Stomach smooth muscle (tissue), 2 donors: ENCODE measurements around the gene LSM4.
"Not testable (repeated sequence)": the region's sequence is repeated elsewhere in the genome, so short reads cannot be mapped to it uniquely, and the experiment has no call there.

Source experiments
- H3K27ac ChIP-seq: one replicate; pipeline ENCODE4 v1.7.0; 2013; ENCODE audit warnings: mild to moderate bottlenecking, low read length, inconsistent platforms
- H3K27me3 ChIP-seq, 2 donors: one replicate each; pipeline ENCODE4 v1.7.0; 2013; ENCODE audit warnings: low read length in 2 of 2; ENCODE audit not compliant: insufficient read depth in 2 of 2, control insufficient read depth in 1 of 2
- H3K36me3 ChIP-seq, 2 donors: one replicate each; pipeline ENCODE4 v1.7.0; 2013; ENCODE audit warnings: low read length in 2 of 2; ENCODE audit not compliant: control insufficient read depth in 2 of 2, insufficient read depth in 2 of 2
- H3K4me1 ChIP-seq: one replicate; pipeline ENCODE4 v1.7.0; 2013; ENCODE audit warnings: low read length; ENCODE audit not compliant: control insufficient read depth, insufficient read depth
- H3K4me3 ChIP-seq, 2 donors: one replicate each; pipeline ENCODE4 v1.7.0; 2013; ENCODE audit warnings: low read length in 2 of 2
- H3K9ac ChIP-seq, 2 donors: one replicate each; pipeline ENCODE4 v1.7.0; 2013; ENCODE audit warnings: low read length in 2 of 2, mild to moderate bottlenecking in 1 of 2
- H3K9me3 ChIP-seq, 2 donors: one replicate each; pipeline ENCODE4 v1.7.0; 2013; ENCODE audit warnings: low read length in 2 of 2; ENCODE audit not compliant: control insufficient read depth in 2 of 2
- donor health status: healthy.
- donor health status: Pancreatic carcinoma.

The LSM4 gene

GRCh38 chr19:18322759-18323460, at the start of gene LSM4:
TSS of gene LSM4 (minus strand) at chr19:18323076. CDS start at chr19:18323020, 56 bp downstream.
- H3K9ac ChIP-seq: peak within 1 kb of the TSS; percentile 81
- peak within 1 kb of the TSS; percentile 90 for H3K27ac ChIP-seq
- no peaks in the 10 kb centered on the region for H3K9me3 ChIP-seq
- H3K36me3 ChIP-seq: no peaks in the 10 kb centered on the region
- no peaks in the 10 kb centered on the region for H3K27me3 ChIP-seq
- H3K4me3 ChIP-seq: peak within 1 kb of the TSS; percentile 74 to 88
- peaks cover 34% of the 10 kb centered on the region for H3K4me1 ChIP-seq

GRCh38 chr19:18368504-18369222, 45.8 kb upstream of the LSM4 start:
- H3K27me3 ChIP-seq: no peaks in the 10 kb centered on the region
- H3K4me3 ChIP-seq: no peak overlapping the region
- H3K36me3 ChIP-seq: peaks cover 0 to 2% of the 10 kb centered on the region in 2 donors
- no peaks in the 10 kb centered on the region for H3K9me3 ChIP-seq
- no peak overlapping the region for H3K9ac ChIP-seq
- H3K4me1 ChIP-seq: peaks cover 10% of the 10 kb centered on the region
- H3K27ac ChIP-seq: no peak overlapping the region

- Histone ChIP-seq H3K27ac (no peak overlapping the region), H3K9ac (no peak overlapping the region), H3K9me3 (no peaks in the 10 kb centered on the region), H3K4me3 (no peak overlapping the region), H3K4me1 (peaks cover 6% of the 10 kb centered on the region), H3K36me3 (peaks cover 4 to 11% of the 10 kb centered on the region in 2 donors), H3K27me3 (no peaks in the 10 kb centered on the region)
These were observed 43.2 kb upstream of the LSM4 start for GRCh38 chr19:18366021-18366435.

GRCh38 chr19:18364826-18365528, 42.1 kb upstream of the LSM4 start:
- Histone ChIP-seq H3K9ac (no peak overlapping the region), H3K36me3 (peaks cover 4 to 11% of the 10 kb centered on the region in 2 donors), H3K9me3 (no peaks in the 10 kb centered on the region), H3K4me1 (peaks cover 6% of the 10 kb centered on the region), H3K27ac (no peak overlapping the region), H3K27me3 (no peaks in the 10 kb centered on the region), H3K4me3 (no peak overlapping the region)

GRCh38 chr19:18364277-18364825, 41.5 kb upstream of the LSM4 start:
- peaks cover 4 to 12% of the 10 kb centered on the region in 2 donors for H3K36me3 ChIP-seq
- H3K4me1 ChIP-seq, H3K9ac ChIP-seq, H3K9me3 ChIP-seq, H3K27ac ChIP-seq, H3K27me3 ChIP-seq, H3K4me3 ChIP-seq: not testable (repeated sequence)

- peaks cover 7 to 15% of the 10 kb centered on the region in 2 donors for H3K36me3 ChIP-seq
- no peak overlapping the region for H3K9ac ChIP-seq
These were observed 40.9 kb upstream of the LSM4 start for GRCh38 chr19:18363787-18364186.

GRCh38 chr19:18362934-18363542, 40.2 kb upstream of the LSM4 start:
- Histone ChIP-seq H3K27me3 (no peaks in the 10 kb centered on the region), H3K36me3 (peaks cover 7 to 15% of the 10 kb centered on the region in 2 donors), H3K9ac (no peak overlapping the region), H3K4me1 (peaks cover 6% of the 10 kb centered on the region), H3K4me3 (no peak overlapping the region), H3K27ac (no peak overlapping the region), H3K9me3 (no peaks in the 10 kb centered on the region)

More at GRCh38 chr19:18363787-18364186, 40.9 kb upstream of the LSM4 start:
- Histone ChIP-seq H3K27me3 (no peaks in the 10 kb centered on the region), H3K9me3 (no peaks in the 10 kb centered on the region), H3K4me3 (no peak overlapping the region), H3K27ac (no peak overlapping the region), H3K4me1 (peaks cover 6% of the 10 kb centered on the region)

- Histone ChIP-seq H3K4me3 (no peak overlapping the region), H3K9ac (no peak overlapping the region), H3K36me3 (peaks cover 19 to 23% of the 10 kb centered on the region in 2 donors), H3K27ac (no peak overlapping the region), H3K27me3 (no peaks in the 10 kb centered on the region), H3K4me1 (peaks cover 6% of the 10 kb centered on the region), H3K9me3 (no peaks in the 10 kb centered on the region)
These were observed 38.8 kb upstream of the LSM4 start for GRCh38 chr19:18361646-18362045.

- no peaks in the 10 kb centered on the region for H3K27me3 ChIP-seq
- H3K27ac ChIP-seq: no peak overlapping the region
- H3K4me3 ChIP-seq: no peak overlapping the region
- H3K4me1 ChIP-seq: no peaks in the 10 kb centered on the region
- H3K9ac ChIP-seq: no peak overlapping the region
- no peaks in the 10 kb centered on the region for H3K9me3 ChIP-seq
- H3K36me3 ChIP-seq: peaks cover 22% of the 10 kb centered on the region in 2 donors
These were observed 34.2 kb upstream of the LSM4 start for GRCh38 chr19:18357041-18357440.

GRCh38 chr19:18354743-18355142, 31.9 kb upstream of the LSM4 start:
- H3K27ac ChIP-seq, H3K9me3 ChIP-seq, H3K4me3 ChIP-seq, H3K9ac ChIP-seq, H3K27me3 ChIP-seq, H3K4me1 ChIP-seq: not testable (repeated sequence)
- peaks cover 18 to 19% of the 10 kb centered on the region in 2 donors for H3K36me3 ChIP-seq
